GM21825 (cell line): ENCODE measurements around the gene C12orf75.
A peak's percentile ranks its signal among the peaks of the same experiment; 100 is the strongest.
"Not testable (repeated sequence)": the region's sequence is repeated elsewhere in the genome, so short reads cannot be mapped to it uniquely, and the experiment has no call there.

Experiments used
- ATAC-seq: cut with Tn5 transposase; IDR thresholded peaks from one replicate; pipeline ENCODE4 v1.9.1; 2021; ENCODE audit warnings: mild to moderate bottlenecking, moderate library complexity; ENCODE audit not compliant: unreplicated experiment

C12orf75 gene

GRCh38 chr12:105309384-105309783, 21.1 kb upstream of the C12orf75 start:
- not testable (repeated sequence) for ATAC-seq

GRCh38 chr12:105310476-105311085, 19.9 kb upstream of the C12orf75 start:
- not testable (repeated sequence) for ATAC-seq

DNA sequence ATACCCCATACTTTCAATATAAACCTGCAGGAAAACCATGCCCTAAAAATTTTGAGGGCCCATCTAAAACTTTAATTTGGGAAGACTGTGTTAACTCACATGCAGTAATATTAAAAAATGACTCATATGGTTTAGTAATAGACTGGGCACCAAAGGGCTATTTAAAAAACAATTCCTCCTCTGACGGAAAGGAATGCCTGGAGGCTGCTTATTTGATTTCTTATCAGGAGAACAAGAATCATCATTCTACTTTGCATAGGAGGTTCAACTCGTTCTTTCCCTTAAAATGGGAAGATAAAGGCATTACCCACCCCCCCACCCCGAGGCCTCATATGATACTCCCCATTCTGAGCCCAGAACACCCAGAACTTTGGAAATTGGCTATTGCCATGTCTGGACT, 18.6 kb upstream of the C12orf75 start:
- not testable (repeated sequence) for ATAC-seq

DNA sequence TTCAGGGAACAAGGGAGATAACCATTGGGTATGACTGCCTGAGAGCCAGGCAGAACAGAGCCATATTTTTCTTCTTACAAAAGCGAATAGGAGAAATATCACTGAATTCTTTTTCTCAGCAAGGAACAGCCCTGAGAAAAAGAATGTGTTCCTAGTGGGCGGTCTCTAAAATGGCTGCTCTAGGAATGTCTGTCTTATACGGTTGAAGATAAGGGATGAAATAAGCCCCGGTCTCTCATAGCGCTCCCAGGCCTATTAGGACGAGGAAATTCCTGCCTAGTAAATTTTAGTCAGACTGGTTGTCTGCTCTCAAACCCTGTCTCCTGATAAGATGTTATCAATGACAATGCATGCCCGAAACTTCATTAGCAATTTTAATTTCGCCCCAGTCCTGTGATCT, 16.7 kb upstream of the C12orf75 start:
- ATAC-seq: not testable (repeated sequence)

GRCh38 chr12:105315130-105315529, 15.4 kb upstream of the C12orf75 start:
- no peak for ATAC-seq

DNA sequence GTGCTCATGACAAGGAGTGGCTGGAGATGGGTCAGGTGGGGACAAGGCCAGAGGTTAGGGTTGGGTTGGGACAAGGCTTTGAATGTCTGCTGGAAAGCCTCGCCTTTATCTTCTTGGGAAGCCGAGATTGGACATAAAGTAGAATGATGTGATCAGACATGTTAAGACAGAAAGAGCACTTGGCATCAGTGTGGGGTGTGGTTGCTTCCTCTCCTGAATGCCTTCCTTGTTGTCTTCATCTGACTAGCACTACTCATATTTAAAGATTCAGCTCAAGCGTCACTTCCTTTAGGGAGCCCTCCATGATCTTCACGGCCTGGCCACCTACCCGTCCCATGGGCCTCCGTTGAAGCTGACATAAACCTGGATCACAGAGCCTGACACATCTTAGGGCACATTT, 14.8 kb upstream of the C12orf75 start:
- no peak for ATAC-seq

DNA sequence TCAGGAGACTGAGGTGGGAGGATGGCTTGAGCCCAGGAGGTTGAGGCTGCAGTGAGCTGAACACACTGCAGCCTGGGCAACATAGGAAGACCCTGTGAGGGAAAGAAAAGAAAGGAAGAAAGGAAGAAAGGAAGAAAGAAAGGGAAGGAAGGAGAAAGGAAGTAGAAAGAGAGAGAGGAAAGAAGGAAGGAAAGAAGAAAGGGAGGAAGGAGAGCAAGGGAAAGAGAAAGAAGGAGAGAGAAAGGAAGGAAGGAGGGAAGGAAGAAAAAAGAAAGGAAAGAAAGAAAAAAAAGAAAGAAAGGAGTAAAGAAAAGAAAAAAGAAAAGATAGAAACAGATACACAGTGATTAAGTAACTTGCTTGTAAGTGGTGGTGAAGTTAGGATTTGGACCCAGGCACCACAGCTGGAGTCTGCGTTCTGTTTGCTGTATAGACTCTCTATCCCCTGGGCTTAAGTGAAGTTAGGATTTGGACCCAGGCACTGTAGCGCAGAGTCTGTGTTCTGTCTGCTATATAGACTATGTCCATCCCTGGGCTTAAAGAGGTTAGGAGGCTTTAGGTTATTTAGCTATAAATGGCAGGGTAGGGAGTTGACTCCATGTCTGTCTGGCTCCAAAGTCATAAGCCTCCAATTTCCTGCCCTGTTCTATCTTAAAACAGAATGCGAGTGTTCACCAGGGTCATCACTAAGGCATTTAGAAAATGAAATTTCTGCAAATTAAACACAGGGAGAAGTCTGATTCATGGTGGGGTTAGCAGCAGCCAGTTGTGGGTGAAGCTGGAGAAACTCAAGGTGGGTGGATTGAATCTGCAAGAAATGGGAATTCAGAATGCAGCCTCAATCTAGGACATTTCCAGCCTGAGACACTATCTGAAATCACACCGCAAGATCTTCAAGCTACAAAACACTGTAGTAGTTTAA, 13.3 kb upstream of the C12orf75 start:
- ATAC-seq: no peak

- no peak for ATAC-seq
These were observed 12.4 kb upstream of the C12orf75 start for GRCh38 chr12:105317942-105318621.

- ATAC-seq: no peak
These were observed 11.6 kb upstream of the C12orf75 start for GRCh38 chr12:105318651-105319483.

- no peak for ATAC-seq
These were observed 10.7 kb upstream of the C12orf75 start for GRCh38 chr12:105319691-105320209.

DNA sequence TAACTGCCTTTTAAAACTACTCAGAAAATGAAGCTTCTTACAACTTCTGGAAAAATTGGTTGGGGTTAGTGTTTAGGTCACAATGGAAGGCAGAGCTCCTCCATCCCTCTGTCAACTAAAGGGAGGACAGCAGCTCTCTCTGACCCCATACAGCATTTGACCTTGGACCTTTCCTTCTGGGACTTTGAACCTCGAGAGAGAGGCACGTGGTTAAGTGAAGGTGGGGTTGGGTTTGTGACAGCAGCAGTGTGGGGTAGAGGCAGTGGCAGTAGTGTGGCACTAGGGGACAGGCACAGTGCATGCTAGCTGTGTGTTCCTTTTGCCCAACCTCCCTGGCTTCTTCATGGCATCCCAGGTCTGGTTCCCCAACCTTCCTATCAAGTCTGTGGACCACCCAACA, 9.4 kb upstream of the C12orf75 start:
- no peak for ATAC-seq

DNA sequence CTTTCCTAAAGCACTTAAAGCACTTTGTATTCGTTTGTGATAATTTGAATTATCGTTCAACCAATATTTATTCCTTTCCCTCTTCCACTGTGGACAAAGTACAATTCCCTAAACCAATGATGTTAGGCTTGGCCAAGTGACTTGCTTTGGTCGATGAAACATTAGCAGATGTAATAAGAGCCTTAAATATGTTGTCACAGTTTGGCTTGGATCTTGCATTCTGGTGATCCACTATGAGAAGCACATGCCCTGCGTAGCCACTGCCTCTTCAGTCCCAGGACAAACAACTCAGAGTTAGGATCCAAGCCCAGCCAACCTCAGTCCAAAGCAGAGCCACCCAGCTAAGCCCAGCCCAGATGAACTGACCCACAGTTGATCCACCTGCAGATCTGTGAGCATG, 8.4 kb upstream of the C12orf75 start:
- ATAC-seq: no peak

GRCh38 chr12:105324704-105325103, 5.8 kb upstream of the C12orf75 start:
- no peak for ATAC-seq

- no peak for ATAC-seq
These were observed 5.4 kb upstream of the C12orf75 start for GRCh38 chr12:105325117-105325516.

DNA sequence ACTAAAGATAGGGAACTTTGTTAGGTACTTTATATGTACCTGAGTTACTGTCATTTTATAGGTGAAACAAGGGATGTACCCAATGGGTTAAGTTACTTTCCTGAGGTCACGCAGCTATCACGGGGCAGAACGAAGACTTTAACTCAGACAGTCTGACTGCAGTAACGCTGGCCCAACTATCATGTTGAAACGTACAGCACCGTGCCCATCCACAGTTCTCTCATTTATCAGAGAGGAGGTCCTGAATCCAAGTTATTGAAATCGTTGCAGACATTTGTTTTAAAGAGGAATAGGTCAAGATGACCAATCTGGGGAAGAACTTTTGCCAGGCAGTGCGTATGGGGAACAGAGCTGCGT, 587 bp upstream of the C12orf75 start:
- ATAC-seq: peak; percentile 1

GRCh38 chr12:105330931-105331804, 677 bp downstream of the C12orf75 start:
- ATAC-seq: peak; percentile 5

DNA sequence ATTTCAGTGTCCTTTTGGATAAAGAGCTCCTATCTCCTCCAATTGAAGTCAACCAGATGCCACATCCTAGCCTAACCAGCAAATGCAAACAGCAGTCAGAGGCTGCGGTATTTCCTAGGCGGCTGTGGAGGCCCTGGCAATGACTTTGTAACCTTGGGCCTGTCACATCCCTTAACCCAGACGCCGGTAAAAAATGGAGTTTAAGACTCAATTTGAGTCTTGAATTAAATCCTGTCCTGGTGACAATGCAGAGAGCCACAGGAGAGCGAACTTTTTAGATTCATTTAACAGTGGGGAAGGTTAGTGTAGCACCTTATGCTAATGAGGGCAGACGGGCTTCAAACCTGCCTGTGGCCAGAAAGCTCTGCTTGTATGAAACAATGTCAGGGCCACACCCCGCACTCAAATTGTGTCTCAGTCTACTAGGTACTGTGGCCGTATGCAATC, 1.3 kb downstream of the C12orf75 start:
- no peak for ATAC-seq

GRCh38 chr12:105332286-105332685, 1.8 kb downstream of the C12orf75 start:
- ATAC-seq: not testable (repeated sequence)

- no peak for ATAC-seq
These were observed 2.4 kb downstream of the C12orf75 start for GRCh38 chr12:105332925-105333324.

- ATAC-seq: no peak
These were observed 3.5 kb downstream of the C12orf75 start for GRCh38 chr12:105334001-105334400.
